Neural cell (in vitro differentiated cells): Measurements from ENCODE around the gene PTPRU.

Source experiments
- CTCF ChIP-seq: fragments of 450-650 bp; IDR thresholded peaks from 2 replicates; pipeline ENCODE4 v1.5.1; 2014; ENCODE audit warnings: antibody characterized with exemption, mild to moderate bottlenecking, moderate library complexity; ENCODE audit not compliant: poor library complexity, severe bottlenecking
- EP300 ChIP-seq: fragments of 450-650 bp; conservative IDR thresholded peaks from 2 replicates; pipeline ENCODE4 v1.6.1; 2014; ENCODE audit warnings: antibody characterized with exemption, mild to moderate bottlenecking, moderate library complexity; ENCODE audit not compliant: poor library complexity, severe bottlenecking
- EZH2 ChIP-seq: fragments of 200-600, 300-800 bp; shearing (Covaris generic), sonication (generic); IDR thresholded peaks from 2 replicates; pipeline ENCODE4 v1.6.1; 2014; ENCODE audit warnings: antibody characterized with exemption, low read length, borderline replicate concordance, mild to moderate bottlenecking; ENCODE audit not compliant: insufficient read depth, poor library complexity, severe bottlenecking
- MXI1 ChIP-seq: fragments of 450-650 bp; conservative IDR thresholded peaks from 2 replicates; pipeline ENCODE4 v1.6.1; 2014; ENCODE audit warnings: antibody characterized with exemption, mild to moderate bottlenecking; ENCODE audit not compliant: poor library complexity, severe bottlenecking
- POLR2AphosphoS5 ChIP-seq: IDR thresholded peaks from 2 replicates; pipeline ENCODE4 v1.6.1; 2012
- RAD21 ChIP-seq: fragments of 450-650 bp; conservative IDR thresholded peaks from 2 replicates; pipeline ENCODE4 v1.6.1; 2014; ENCODE audit warnings: antibody characterized with exemption, mild to moderate bottlenecking, moderate library complexity
- REST ChIP-seq: IDR thresholded peaks from 2 replicates; pipeline ENCODE4 v1.6.1; 2012; ENCODE audit warnings: borderline replicate concordance
- SMC3 ChIP-seq: fragments of 450-650 bp; conservative IDR thresholded peaks from 2 replicates; pipeline ENCODE4 v1.6.1; 2014; ENCODE audit warnings: antibody characterized with exemption, mild to moderate bottlenecking, moderate library complexity; ENCODE audit not compliant: poor library complexity
- TAF1 ChIP-seq: IDR thresholded peaks from 2 replicates; pipeline ENCODE4 v1.6.1; 2012; ENCODE audit warnings: low read depth

GRCh38 chr1:29209173-29209572, 27.1 kb upstream of the PTPRU start:
- TF ChIP-seq CTCF (no peak), EP300 (no peak), TAF1 (no peak), RAD21 (no peak), EZH2 (no peak), SMC3 (no peak), POLR2AphosphoS5 (no peak), REST (no peak), MXI1 (no peak)
